Smooth muscle cell (in vitro differentiated cells): Measurements from ENCODE around the gene HMGXB3. TPM values are rescaled to one million over a fixed set of nuclear protein-coding genes. Genes with fewer than 3 reads are reported as not detected.
A peak's percentile ranks its signal among the peaks of the same experiment; 100 is the strongest.

ENCODE experiments used
- DNase-seq: peaks from one replicate; lab custom pipeline; 2025; ENCODE audit not compliant: unreplicated experiment; lab: John Stamatoyannopoulos, UW
- H2AFZ ChIP-seq: fragments of 200-600 bp; sonication (generic); 2 replicates; pipeline ENCODE4 v1.6.0; 2016; ENCODE audit warnings: antibody characterized with exemption, low read depth, mild to moderate bottlenecking
- H3F3A ChIP-seq: fragments of 200-600 bp; sonication (generic); 2 replicates; pipeline ENCODE4 v1.6.0; 2017; ENCODE audit warnings: antibody characterized with exemption, low read depth
- H3K27ac ChIP-seq: fragments of 200-600 bp; sonication (generic); 2 replicates; pipeline ENCODE4 v1.5.1; 2016; ENCODE audit warnings: low read depth, mild to moderate bottlenecking
- H3K27me3 ChIP-seq: fragments of 200-600 bp; sonication (generic); 2 replicates; pipeline ENCODE4 v1.6.1; 2016; ENCODE audit warnings: low read depth, mild to moderate bottlenecking
- H3K36me3 ChIP-seq: fragments of 200-600 bp; sonication (generic); 2 replicates; pipeline ENCODE4 v1.5.1; 2016; ENCODE audit warnings: low read depth
- H3K4me1 ChIP-seq: fragments of 200-600 bp; sonication (generic); 2 replicates; pipeline ENCODE4 v1.5.1; 2016; ENCODE audit warnings: low read depth
- H3K4me2 ChIP-seq: fragments of 200-600 bp; sonication (generic); 2 replicates; pipeline ENCODE4 v1.6.0; 2016; ENCODE audit warnings: mild to moderate bottlenecking
- H3K4me3 ChIP-seq: fragments of 200-600 bp; sonication (generic); 2 replicates; pipeline ENCODE4 v1.5.1; 2016; ENCODE audit warnings: mild to moderate bottlenecking
- H3K79me2 ChIP-seq: fragments of 200-600 bp; sonication (generic); 2 replicates; pipeline ENCODE4 v1.6.0; 2016; ENCODE audit warnings: low read depth, mild to moderate bottlenecking
- H3K9ac ChIP-seq: fragments of 200-600 bp; sonication (generic); 2 replicates; pipeline ENCODE4 v1.6.0; 2016; ENCODE audit warnings: low read depth
- H3K9me3 ChIP-seq: fragments of 200-600 bp; sonication (generic); replicated peaks from 2 replicates; pipeline ENCODE4 v1.5.1; 2016; ENCODE audit warnings: low read depth
- H4K20me1 ChIP-seq: fragments of 200-600 bp; sonication (generic); 2 replicates; pipeline ENCODE4 v1.6.0; 2016; ENCODE audit warnings: low read depth
- CTCF ChIP-seq: fragments of 200-600 bp; sonication (generic); IDR thresholded peaks from 2 replicates; pipeline ENCODE4 v1.5.1; 2017; ENCODE audit warnings: borderline replicate concordance, mild to moderate bottlenecking, antibody characterized with exemption; ENCODE audit not compliant: insufficient read depth, poor library complexity, severe bottlenecking
- WGBS: methylation state at CpG from one replicate; pipeline ENCODE4 v1.1.7; 2016; ENCODE audit warnings: low lambda C conversion rate; 5-methylcytosine and 5-hydroxymethylcytosine counted together
- polyA plus RNA-seq: library from polyadenylated mRNA; unstranded; fragments of >200 nt; fragmentation: Nextera tagmentation; extraction: Ambion mirVana; gene quantifications from 2 replicates; pipeline ENCODE4 v1.2.1, GENCODE V29; 2016
- total RNA-seq: library from RNA; depleted of rRNA; stranded (reverse); fragments of >200 nt; gene quantifications from 2 replicates; pipeline ENCODE4 v1.2.3, GENCODE V29; 2014

The HMGXB3 gene
- total and polyA plus RNA-seq, 2 experiments from 2014 or later, result 31.4 to 41.8 TPM

DNA sequence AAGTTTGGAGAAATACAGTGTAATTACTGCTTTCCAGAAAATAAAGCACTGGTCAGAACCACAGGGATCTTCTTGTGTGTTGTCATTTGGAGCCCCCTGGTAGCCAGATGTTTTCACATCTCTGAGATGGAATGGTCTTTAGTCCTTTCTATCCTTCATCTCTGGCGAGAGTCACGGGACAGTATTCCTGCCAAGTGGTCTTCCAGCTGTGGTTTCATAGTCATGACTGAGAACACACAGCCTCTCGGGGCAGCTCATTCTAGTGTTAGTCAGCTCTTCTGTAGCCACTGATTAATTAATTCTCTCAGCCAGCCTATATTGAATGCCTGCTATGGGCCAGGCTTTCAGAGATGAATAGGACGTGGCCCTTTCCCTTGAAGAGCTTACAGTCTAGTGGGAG, 34.1 kb downstream of the HMGXB3 start:
- H3K36me3 ChIP-seq, result peaks cover 11% of the 10 kb centered on the region
- peaks cover 27% of the 10 kb centered on the region for H3F3A ChIP-seq
- H3K4me1 ChIP-seq, result peaks cover 7% of the 10 kb centered on the region
- no peak overlapping the region for H3K4me3 ChIP-seq
- no peaks in the 10 kb centered on the region for H3K27me3 ChIP-seq
- no peaks in the 10 kb centered on the region for H3K79me2 ChIP-seq
- H2AFZ ChIP-seq, result no peak overlapping the region
- H3K4me2 ChIP-seq, result no peak overlapping the region
- H3K27ac ChIP-seq, result peak overlapping the region; percentile 90
- H3K9ac ChIP-seq, result no peak overlapping the region
- H4K20me1 ChIP-seq, result no peaks in the 10 kb centered on the region
- H3K9me3 ChIP-seq, result no peaks in the 10 kb centered on the region
- DNase-seq, result no peak
- no peak for TF ChIP-seq CTCF
- WGBS, result 57% methylated on average over 4 of the region's 4 CpGs

DNA sequence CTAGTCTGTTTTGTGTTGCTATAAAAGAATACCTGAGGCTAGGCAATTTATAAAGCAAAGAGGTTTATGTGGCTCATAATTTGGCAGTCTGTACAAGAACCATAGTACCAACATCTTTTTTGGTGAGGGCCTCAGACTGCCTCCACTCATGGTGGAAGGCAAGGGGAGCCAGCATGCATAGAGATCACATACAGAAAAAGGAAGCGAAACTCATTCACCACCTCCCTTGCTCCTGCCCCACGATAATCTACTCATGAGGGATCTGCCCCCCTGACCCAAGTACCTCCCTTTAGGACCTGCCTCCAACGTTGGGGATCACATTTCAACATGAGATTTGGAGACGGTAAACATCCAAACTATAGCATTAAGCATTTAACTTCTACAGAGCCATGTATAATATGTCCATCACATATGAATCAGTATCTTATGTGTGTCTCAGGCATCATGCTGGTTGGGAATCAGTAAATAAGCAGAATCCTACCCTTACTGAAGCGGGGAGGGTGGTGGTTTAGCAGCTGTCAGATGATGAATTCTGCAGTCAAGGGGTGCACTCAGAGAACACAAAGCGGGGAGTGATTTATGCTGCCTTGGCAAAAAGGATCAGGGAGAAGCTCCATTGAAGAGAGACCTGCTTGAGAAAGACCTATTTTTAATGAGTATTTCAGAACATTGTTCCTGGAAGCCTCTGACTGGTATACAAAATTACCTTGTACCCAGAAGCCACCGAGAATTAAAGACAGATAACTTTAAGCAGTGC, 34.8 kb downstream of the HMGXB3 start:
- peaks cover 27% of the 10 kb centered on the region for H3F3A ChIP-seq
- no peak overlapping the region for H3K4me3 ChIP-seq
- no peaks in the 10 kb centered on the region for H3K27me3 ChIP-seq
- no peak overlapping the region for H3K4me2 ChIP-seq
- DNase-seq, result no peak
- peak overlapping the region; percentile 90 for H3K27ac ChIP-seq
- peaks cover 5% of the 10 kb centered on the region for H3K79me2 ChIP-seq
- H3K9me3 ChIP-seq, result no peaks in the 10 kb centered on the region
- no peak overlapping the region for H2AFZ ChIP-seq
- H3K4me1 ChIP-seq, result peaks cover 7% of the 10 kb centered on the region
- peaks cover 11% of the 10 kb centered on the region for H3K36me3 ChIP-seq
- H3K9ac ChIP-seq, result no peak overlapping the region
- TF ChIP-seq CTCF, result no peak
- WGBS, result 94% methylated on average over 7 of the region's 7 CpGs
- H4K20me1 ChIP-seq, result no peaks in the 10 kb centered on the region

GRCh38 chr5:150036513-150036912, 36.0 kb downstream of the HMGXB3 start:
- Histone ChIP-seq H4K20me1 (no peaks in the 10 kb centered on the region), H3K9ac (no peak overlapping the region), H3K27me3 (no peaks in the 10 kb centered on the region), H3K9me3 (no peaks in the 10 kb centered on the region), H2AFZ (no peak overlapping the region), H3K4me1 (peaks cover 7% of the 10 kb centered on the region), H3K4me2 (peak overlapping the region; percentile 58), H3F3A (peaks cover 27% of the 10 kb centered on the region), H3K36me3 (peaks cover 14% of the 10 kb centered on the region), H3K27ac (peak overlapping the region; percentile 90), H3K79me2 (peaks cover 5% of the 10 kb centered on the region), H3K4me3 (no peak overlapping the region)
- TF ChIP-seq CTCF, result no peak
- WGBS, result 1% methylated on average over 9 of the region's 9 CpGs
- no peak for DNase-seq

DNA sequence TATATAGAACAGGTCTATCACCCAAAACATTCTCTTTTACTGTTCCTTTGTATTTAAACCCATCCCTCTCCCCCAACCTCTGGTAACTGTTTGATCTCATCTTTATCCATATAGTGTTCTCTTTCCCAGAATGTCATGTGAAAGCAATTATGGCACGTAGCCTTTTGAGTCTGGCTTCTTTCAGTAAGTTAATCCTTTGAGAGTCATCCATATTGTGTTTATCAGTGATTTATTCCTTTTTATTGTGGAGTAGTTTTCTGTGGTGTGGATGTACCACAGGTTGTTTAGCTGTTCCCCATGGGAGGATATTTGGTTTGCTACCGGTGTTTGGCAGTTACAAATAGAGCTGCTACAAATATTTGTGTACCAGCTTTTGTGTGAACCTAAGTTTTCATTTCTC, 38.0 kb downstream of the HMGXB3 start:
- peaks cover 19% of the 10 kb centered on the region for H3K36me3 ChIP-seq
- WGBS, result 66% methylated on average over 2 of the region's 2 CpGs

More for the DNA sequence above, 38.0 kb downstream of the HMGXB3 start:
- Histone ChIP-seq H3K4me1 (peaks cover 7% of the 10 kb centered on the region), H3F3A (peaks cover 28% of the 10 kb centered on the region), H4K20me1 (no peaks in the 10 kb centered on the region), H2AFZ (no peak overlapping the region), H3K4me2 (no peak overlapping the region), H3K27me3 (no peaks in the 10 kb centered on the region), H3K4me3 (no peak overlapping the region), H3K79me2 (peaks cover 5% of the 10 kb centered on the region), H3K27ac (no peak overlapping the region), H3K9me3 (no peaks in the 10 kb centered on the region), H3K9ac (no peak overlapping the region)
- DNase-seq, result no peak
- no peak for TF ChIP-seq CTCF
